ENCODE measurements around the gene MLLT6. TPM values are rescaled to one million over a fixed set of nuclear protein-coding genes. Genes with fewer than 3 reads are reported as not detected.
A peak's percentile ranks its signal among the peaks of the same experiment; 100 is the strongest.

The MLLT6 gene
- total and polyA plus RNA-seq, 2 of the 13 experiments (the other 11 are each of a cell fraction or from before 2014, with no cell fraction given): 50.7 to 69.5 TPM

GRCh38 chr17:38702916-38703741 lies 1.9 kb upstream of the MLLT6 start (continued):
- TF ChIP-seq PATZ1 (CRISPR knock-in tag; IDR thresholded peaks at IDR 0.05) (peak; percentile 7; the same call in 1 of the 2 replicates), JARID2 (CRISPR knock-in tag; IDR thresholded peaks at IDR 0.05; ENCODE audit: insufficient replicate concordance) (no peak), ISX (CRISPR knock-in tag; conservative IDR thresholded peaks at IDR 0.05) (no peak), ZNF138 (CRISPR knock-in tag; IDR thresholded peaks at IDR 0.05; ENCODE audit: low read depth) (0 out of 2 replicates have a peak, but pooled peaks have one; percentile 91), AGO1 (IDR thresholded peaks at IDR 0.05; ENCODE audit: low read depth, low read length, poor library complexity, severe bottlenecking) (no peak), RBM22 (optimal IDR thresholded peaks at IDR 0.05; ENCODE audit: low read length) (peak; percentile 95), SOX6 (IDR thresholded peaks at IDR 0.05) (no peak), SOX6 (CRISPR knock-in tag; IDR thresholded peaks at IDR 0.05) (0 out of 2 replicates have a peak, but pooled peaks have one; percentile 0), ZNF790 (CRISPR knock-in tag; IDR thresholded peaks at IDR 0.05; ENCODE audit: borderline replicate concordance) (0 out of 2 replicates have a peak, but pooled peaks have one; percentile 42), ZNF556 (CRISPR knock-in tag; IDR thresholded peaks at IDR 0.05; ENCODE audit: borderline replicate concordance) (no peak; the same call in 1 of the 2 replicates), DNMT3B (CRISPR knock-in tag; conservative IDR thresholded peaks at IDR 0.05) (peak; percentile 2; the same call in 1 of the 2 replicates), ZNF543 (CRISPR knock-in tag; IDR thresholded peaks at IDR 0.05) (peak; percentile 9; the same call in 1 of the 2 replicates), MEF2D (CRISPR knock-in tag; IDR thresholded peaks at IDR 0.05) (no peak), ZNF644 (CRISPR knock-in tag; IDR thresholded peaks at IDR 0.05; ENCODE audit: low read depth) (no peak), ZNF83 (CRISPR knock-in tag; IDR thresholded peaks at IDR 0.05; ENCODE audit: borderline replicate concordance) (0 out of 2 replicates have a peak, but pooled peaks have one; percentile 15), BHLHE40 (IDR thresholded peaks at IDR 0.05; ENCODE audit: low read length) (no peak)
- TF ChIP-seq, protein P1, sequence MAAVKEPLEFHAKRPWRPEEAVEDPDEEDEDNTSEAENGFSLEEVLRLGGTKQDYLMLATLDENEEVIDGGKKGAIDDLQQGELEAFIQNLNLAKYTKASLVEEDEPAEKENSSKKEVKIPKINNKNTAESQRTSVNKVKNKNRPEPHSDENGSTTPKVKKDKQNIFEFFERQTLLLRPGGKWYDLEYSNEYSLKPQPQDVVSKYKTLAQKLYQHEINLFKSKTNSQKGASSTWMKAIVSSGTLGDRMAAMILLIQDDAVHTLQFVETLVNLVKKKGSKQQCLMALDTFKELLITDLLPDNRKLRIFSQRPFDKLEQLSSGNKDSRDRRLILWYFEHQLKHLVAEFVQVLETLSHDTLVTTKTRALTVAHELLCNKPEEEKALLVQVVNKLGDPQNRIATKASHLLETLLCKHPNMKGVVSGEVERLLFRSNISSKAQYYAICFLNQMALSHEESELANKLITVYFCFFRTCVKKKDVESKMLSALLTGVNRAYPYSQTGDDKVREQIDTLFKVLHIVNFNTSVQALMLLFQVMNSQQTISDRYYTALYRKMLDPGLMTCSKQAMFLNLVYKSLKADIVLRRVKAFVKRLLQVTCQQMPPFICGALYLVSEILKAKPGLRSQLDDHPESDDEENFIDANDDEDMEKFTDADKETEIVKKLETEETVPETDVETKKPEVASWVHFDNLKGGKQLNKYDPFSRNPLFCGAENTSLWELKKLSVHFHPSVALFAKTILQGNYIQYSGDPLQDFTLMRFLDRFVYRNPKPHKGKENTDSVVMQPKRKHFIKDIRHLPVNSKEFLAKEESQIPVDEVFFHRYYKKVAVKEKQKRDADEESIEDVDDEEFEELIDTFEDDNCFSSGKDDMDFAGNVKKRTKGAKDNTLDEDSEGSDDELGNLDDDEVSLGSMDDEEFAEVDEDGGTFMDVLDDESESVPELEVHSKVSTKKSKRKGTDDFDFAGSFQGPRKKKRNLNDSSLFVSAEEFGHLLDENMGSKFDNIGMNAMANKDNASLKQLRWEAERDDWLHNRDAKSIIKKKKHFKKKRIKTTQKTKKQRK (IDR thresholded peaks at IDR 0.05; ENCODE audit: low read length): no peak
- TF ChIP-seq, protein P2, sequence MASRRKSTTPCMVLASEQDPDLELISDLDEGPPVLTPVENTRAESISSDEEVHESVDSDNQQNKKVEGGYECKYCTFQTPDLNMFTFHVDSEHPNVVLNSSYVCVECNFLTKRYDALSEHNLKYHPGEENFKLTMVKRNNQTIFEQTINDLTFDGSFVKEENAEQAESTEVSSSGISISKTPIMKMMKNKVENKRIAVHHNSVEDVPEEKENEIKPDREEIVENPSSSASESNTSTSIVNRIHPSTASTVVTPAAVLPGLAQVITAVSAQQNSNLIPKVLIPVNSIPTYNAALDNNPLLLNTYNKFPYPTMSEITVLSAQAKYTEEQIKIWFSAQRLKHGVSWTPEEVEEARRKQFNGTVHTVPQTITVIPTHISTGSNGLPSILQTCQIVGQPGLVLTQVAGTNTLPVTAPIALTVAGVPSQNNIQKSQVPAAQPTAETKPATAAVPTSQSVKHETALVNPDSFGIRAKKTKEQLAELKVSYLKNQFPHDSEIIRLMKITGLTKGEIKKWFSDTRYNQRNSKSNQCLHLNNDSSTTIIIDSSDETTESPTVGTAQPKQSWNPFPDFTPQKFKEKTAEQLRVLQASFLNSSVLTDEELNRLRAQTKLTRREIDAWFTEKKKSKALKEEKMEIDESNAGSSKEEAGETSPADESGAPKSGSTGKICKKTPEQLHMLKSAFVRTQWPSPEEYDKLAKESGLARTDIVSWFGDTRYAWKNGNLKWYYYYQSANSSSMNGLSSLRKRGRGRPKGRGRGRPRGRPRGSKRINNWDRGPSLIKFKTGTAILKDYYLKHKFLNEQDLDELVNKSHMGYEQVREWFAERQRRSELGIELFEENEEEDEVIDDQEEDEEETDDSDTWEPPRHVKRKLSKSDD (CRISPR knock-in tag; IDR thresholded peaks at IDR 0.05; ENCODE audit: low read depth): peak; percentile 19; the same call in 1 of the 2 replicates

Data from HepG2 (cell line).